GM21723 (cell line): Measurements from ENCODE around the gene HTR1A.

Source experiments
- ATAC-seq: cut with Tn5 transposase; IDR thresholded peaks from one replicate; pipeline ENCODE4 v1.9.1; 2021; ENCODE audit warnings: mild to moderate bottlenecking, moderate library complexity; ENCODE audit not compliant: unreplicated experiment

The HTR1A gene

DNA sequence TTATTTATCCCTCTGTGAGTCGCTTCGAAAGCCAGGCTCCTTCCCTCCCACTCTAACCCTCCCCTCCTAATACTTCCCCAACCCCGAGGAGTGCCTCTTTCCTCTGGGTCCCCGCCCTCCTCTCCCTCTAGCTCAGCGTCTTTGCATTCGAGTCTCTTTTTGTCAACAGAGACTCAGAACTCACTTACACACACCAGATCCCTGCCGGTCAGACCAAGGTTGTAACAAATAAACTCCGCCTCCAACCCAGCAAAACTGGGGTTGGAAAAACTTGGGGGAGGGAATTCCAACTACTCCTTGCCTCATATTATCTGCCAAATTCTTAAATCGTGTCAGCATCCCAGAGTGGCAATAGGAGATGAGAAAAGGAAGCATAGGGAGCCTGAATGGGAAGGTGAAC is at the start of gene HTR1A:
Gene HTR1A, minus strand, starts transcription at position 167 of the 400 bp plus-strand sequence. CDS start 726 bp downstream, outside the sequence.
- ATAC-seq, result no peak

DNA sequence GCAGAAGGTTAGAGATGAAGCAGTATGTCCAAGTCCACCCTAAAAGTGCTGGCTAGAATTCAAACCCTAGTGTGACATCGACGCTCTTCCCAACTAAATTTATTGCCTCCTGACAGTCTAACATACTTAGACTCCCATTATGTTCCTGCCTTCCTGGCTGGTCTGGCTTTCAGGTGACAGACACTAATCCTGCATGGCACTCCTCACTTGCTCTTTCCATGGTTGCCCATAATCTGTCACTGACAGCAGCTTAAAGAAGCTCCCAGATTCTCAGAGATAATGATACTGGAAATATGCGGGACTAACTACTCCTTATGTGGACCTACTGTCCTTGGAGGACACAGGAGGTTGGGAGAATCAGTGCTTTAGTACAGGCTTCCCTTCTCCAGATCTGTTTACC is 41.7 kb upstream of the HTR1A start:
- ATAC-seq, result no peak

DNA sequence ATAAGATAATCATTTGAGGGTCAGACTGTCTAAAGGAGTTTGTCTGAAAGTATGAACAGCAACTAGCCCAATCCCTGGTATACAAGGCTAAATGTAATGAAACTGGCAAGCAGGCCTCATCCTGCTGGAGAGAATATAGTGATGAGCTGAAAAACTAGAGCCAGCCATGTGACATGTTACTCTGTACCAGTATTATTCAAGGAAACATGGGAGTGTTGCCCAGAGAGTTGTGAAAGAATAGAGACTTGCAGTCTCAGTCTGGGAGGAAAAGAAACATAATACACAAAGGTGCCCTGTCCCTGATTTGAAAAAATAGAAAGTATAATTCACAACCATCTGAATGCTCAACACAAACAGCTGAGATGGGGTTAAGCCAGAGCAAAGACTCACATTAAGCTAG is 37.9 kb upstream of the HTR1A start:
- no peak for ATAC-seq

DNA sequence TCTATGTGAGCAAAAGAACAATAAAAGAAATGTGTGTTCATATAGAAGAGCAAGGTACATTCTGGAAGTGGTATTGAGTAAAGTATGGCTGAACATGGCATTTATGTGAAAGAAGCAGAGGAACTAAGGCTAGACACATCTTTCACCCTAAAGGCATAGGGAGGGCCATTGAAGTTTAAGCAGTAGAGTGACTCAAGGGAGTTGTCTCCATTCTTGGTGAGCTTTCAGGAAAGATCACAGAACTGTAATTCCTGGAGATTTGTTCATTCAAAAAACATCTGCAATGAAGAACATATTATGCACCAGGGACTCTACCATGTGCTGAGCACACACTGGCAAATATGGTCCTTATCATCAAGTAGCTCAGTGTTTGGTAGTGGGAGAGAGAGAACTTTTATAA is 24.8 kb upstream of the HTR1A start:
- no peak for ATAC-seq

DNA sequence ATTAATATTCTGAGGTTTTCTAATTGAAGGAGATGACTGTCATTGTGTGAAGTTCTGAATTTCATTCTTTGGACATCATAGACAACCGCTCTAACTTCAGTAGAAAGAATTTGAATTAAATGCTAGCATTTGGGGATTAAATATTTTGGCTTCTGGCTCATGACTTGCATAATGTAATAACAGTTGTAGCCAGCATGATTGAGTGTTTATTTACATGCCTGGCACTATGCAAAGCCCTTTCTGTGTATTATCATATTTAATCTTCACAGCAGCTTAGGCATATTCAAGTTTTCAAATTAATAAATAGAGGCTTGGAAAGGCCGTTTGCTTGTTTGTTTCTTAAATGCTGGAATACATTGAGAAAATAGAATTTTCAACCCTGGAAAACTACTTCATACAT is 19.6 kb upstream of the HTR1A start:
- no peak for ATAC-seq

DNA sequence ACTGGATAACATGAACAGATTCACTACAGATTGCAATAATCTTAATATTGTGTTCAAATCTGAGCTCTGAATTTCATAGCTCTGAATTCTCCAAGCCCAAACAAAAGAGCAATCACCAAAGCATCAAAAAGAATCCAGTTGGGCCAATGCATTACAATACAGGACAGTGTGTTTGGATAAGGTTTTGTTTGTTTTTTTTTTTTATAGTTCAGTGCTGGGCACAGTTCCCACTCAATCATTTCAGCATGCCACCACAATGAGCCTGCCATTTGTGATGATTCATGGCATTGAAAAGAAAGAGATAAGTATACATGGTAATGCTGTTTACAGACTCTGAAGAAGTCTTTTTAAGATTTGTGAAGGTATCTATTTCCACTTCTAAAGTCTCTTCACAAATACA is 1.7 kb upstream of the HTR1A start:
- ATAC-seq, result no peak

DNA sequence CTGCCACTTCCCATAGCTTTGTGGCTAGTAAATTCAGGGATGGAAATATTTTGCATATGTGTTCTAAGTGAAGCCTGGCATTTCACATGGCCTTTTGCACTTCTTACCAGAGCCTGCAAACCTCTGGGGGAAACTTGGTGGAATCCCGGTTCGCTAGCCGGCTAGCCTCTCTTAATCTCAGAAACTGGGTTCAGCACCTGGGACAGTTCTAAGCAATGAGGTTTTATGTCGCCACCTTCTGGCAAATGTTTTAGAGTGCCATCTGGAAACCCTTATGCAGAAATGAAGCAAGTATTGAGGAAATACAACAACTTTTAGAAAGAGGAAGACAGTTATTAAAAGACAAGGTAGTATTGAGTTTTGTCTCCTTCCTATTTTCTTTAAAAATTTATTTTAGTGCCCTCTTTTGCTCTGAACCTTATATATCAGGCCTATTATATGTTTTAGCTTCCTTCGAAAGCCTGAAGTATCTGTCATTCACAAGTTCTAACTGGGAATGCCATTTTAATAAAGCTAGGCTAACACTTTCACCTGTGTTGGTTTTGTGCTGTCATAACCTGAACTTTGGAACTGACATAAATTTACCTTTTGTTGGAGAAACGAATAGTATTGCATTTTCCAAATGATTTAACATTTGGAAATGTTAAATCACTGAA is 963 bp upstream of the HTR1A start:
- ATAC-seq, result peak; percentile 76

DNA sequence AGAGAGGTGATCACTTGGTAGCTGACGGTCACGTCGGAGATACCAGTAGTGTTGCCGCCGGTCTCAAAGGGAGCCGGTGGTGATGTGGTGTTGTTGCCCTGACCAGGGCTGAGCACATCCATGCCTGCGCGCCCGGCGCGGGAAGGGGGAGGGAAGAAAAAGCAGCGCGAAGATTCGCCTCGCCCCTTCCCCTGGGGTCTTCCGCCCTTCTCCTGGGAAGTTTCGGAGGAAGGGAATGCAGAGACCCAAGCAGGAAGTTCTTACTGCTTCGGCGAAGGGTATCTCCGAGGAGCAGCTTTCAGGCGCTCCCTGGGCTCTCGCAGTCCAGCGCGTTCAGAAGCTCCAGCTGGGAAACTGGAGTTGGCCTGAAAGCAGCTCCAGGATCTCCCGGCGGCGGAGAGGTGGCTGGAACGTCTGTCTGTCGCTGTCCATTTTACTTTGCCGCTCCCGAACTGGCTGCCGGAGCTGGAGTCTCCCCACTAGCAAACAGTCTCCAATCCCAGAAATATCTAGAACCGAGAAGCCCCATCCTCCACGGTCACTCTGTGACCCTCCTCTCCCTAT is 565 bp downstream of the HTR1A start:
- no peak for ATAC-seq

DNA sequence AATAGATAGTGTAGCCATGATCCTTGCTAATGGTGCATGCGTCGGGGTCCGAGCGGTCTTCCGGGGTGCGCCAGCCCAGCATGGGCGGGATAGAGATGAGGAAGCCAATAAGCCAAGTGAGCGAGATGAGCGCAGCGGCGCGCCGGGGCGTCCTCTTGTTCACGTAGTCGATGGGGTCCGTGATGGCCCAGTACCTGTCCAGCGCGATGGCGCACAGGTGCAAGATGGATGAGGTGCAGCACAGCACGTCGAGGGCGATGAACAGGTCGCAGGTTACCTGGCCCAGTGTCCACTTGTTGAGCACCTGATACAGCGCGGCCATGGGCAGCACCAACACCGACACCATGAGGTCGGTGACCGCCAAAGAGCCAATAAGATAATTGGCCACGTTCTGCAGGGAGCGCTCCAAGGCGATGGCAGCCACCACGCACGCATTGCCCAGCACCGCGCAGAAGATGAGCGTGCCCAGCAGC is 1.1 kb downstream of the HTR1A start:
- no peak for ATAC-seq

DNA sequence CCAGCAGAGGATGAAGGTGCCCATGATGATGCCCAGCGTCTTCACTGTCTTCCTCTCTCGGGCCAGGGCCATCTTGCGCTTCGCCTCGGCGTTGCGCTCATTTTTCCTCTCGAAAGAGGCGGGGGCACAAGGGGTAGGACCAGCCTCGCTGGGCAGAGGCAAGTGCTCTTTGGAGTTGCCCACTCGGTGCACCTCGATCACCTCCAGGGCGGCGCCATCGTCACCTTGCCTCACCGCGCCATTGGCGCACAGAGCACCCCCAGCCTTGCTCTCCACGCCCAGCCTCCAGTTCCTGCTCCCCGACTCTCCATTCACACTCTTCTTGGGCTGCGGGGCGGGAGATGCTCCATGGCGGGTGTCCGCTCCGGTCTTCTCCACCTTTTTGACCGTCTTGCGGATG is 1.6 kb downstream of the HTR1A start:
- ATAC-seq, result no peak

DNA sequence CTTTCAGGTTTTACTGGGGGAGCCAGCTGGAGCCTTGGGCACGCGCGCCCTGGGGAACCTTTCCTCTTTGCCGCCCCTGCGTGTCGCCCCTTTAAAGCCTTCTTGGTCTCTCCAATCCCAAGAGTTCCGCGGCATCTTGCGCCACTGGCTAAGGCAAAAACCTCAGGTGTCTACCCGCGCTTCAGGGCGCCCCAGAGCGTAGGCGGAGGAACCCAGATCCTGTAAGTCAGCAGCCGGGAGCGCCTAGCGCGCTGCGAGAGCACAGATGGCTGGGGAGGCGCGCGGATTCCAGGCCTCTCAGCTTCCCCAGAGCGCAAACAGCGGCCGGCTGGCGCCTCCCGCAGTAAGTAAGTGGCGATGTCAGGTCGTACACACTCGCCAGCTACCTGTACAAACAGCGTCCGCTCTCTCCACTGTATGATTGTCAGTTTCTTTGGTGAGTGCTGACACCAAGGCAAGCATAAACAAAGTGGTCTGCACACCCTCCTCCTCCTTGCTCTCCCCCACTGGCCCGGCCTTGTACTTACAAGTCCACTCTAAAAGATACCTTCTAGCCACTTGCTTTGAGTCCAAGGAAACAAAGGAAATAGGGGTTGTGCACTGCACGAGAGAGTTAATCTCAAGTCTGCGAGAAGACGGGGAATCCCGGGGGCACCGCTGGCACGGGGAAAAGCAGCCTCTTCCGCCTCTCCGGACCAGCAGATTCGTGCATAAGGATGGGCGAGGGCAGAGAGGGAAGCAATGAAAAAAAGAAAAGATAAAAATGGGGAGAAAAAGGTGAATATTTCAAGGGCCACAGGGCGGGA is 2.9 kb downstream of the HTR1A start:
- no peak for ATAC-seq

DNA sequence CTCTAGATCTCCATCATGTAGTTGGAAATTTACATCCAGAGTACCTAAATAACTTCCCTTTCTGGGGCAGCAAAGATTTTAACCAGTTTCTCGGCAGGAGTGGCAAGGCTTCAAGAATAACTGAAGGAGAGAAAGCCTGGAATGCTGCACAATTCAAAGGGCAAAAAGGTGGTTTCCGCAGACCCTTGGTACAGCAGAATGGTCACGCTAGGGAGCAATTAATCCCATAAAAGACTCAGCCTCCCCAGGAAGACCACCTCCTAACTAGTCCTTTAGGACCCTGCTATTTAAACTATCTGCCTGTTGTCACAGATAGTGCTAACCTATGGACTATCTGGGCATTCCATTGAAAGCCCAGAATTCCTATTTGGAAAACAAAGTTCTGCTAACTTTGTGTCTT is 3.6 kb downstream of the HTR1A start:
- ATAC-seq, result no peak

DNA sequence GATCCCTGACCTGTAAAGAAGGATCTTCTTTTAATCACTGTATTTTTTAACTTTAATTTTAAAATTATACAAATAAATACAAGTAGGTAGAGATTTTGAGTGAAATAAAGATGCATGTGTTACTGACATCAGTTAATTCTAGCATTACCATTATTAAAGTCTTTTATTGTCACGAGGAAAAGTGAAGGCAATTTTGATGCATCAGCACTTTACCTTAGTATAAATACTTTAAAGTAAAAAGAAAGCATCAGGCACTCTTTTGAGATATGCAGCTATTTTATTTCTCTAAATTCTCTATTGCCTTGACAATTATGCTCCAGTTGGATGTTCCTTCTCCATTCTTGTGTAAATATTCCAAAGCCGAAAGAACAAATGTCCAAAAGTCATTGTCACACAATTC is 4.6 kb downstream of the HTR1A start:
- ATAC-seq, result no peak

DNA sequence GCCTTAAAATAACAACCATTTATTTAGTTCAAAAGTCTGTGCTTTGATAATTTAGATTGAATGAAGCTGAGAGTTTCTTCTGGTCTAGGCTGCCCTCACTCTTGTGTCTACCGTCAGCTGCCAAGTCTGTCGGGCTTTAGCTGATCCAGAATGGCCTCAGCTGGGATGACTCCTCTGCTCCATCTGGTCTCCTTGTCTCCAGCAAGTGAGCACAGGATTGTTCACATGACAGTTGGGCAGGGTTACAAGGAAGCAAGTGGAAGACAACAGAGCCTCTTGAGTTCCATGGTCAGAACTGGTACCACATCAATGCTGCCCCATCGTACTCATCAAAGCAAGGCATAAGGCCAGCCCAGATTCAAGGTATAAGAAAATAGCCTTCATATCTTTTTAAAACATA is 9.0 kb downstream of the HTR1A start:
- ATAC-seq, result no peak

DNA sequence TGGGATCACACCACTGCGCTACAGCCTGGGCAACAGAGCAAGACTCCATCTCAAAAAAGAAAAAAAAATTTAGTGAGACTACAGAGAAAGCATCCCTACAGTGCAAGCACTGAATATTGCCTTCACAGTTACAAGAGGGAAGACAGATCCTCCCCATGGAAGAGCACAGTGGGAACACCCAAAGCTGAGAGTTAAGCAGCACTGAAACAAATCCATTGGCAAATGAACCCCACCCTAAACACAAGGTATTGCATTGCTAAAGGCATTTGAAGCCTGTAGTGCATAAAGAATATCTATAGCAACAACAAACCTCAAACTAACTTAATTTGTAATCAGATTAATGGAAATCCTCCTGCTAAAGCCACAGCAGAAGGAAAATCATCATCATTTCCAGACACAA is 27.1 kb downstream of the HTR1A start:
- ATAC-seq, result no peak

DNA sequence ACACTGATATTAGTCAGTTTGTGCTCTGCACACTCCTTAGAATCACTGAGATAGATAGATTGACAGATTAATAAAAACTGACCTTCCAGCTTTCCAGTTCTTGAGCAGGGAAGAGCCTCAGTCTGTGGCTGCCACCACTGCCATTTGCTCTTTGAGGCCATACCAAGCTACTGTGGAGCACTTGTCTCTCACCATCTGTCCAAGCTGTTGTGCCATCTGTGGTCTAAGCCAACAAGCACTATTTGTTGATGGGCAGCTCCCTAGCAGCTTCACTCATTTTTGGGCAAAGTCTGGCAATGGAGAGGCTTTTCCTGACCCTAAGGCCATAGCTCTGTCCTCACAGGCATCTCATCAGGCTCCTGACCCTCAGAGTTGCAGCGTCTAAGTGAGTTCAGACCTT is 30.4 kb downstream of the HTR1A start:
- ATAC-seq, result no peak

DNA sequence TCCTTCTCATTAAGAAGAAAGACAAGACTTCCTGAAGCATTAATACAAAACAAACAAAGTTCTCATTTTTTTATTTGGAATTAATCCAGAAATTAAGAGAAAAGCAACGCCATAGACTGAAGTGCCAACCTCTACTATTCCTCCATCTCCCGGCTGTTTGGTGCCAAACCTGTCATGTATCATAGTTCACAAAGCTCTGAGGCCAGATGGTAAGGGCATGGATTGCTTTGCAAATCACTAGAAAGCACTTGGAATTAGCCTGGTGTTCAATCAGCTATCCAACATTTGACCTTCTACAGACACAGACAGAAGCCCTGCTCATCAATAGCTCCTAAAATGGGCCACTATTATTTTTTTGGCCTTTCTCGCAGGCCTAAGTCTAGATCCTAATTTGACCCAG is 33.8 kb downstream of the HTR1A start:
- ATAC-seq, result no peak

DNA sequence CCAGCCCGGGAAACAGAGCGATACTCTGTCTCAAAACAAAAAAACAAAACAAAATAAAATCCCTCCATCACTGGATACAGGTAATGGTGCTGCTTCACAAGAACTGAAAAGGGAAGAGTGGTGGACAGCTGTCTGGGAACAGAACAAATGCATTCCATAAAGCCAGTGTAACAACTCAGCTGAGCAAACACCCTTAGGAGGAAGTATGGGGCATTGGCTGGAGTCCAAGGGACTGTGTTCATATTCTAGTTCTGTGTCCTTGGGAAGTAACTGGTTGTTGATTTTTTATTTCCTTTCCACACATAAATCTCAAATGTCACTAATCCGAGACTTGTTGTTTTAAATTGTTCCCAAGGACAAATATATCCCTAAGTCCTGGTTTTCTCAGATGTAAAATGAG is 38.3 kb downstream of the HTR1A start:
- no peak for ATAC-seq

DNA sequence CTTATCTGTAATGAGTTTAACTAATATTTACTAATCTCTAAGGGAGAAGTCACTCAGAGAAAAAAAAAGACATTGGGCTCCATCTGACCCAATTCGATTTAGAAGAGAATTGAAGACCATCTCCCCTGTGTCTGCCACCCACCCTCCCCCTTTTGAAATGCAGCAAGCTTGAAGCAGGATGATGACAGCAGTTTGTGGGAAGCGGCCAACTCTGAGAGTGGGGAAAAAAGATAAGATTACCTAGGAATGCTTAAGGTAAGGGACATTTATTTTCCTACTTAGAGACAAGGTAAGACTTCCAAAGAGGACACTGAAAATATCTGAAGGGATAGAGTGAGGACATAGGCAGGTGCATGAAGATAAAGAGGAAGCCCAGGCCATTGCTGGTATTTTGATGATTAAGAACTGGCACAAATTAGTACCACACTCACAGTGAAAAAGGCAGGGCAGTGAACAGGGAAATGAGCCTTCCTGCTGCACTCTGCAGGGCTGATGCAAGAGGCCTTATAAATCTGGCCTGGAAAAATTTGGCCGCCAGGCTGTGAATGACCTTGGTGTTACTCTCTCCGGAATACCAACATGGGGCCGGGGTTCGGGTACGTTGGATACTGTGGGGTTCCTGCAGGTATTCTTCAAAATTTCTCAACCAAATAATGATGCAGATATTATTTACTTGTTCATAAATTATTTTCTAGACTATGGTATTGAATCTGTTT is 42.3 kb downstream of the HTR1A start:
- no peak for ATAC-seq

DNA sequence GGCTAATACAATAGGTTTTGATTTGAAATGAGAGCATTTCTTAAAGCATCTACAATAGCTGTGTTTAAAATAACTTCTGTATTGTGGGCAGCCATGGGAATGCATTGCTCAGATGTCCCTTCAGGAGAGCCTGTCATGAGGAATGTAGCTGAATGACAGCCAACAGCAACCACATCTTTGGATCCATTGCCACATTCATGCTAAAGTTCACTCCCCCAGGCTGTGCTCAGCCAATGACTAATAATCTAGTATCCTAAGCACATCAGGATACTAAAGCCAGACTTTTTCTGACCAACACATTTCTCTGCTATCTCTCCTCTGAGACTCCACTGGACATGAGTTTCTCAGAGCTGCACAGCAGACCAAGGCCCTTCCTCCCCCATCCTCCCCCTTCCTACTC is 45.5 kb downstream of the HTR1A start:
- ATAC-seq, result no peak

DNA sequence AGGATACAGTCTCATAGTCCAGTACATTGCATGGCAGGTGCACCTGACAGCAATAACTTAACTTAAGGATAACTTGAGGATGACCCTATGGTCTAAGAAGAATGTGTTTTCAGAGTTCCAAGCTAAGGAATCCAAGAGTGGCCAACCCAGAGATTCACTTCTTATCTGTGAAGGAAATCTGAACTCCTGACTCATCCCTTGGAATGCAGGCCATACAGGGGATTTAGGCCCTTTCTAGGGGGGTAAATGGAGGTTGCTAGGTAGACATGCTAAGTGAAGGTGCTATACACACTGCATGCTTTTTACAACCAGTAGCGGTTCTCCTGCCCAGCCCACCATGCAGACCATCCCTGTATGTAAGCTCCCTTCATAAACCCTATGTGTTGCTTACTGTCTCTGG is 50.4 kb downstream of the HTR1A start:
- ATAC-seq, result no peak
